SK-N-SH treated with all-trans-retinoic acid at 6 μM for 48 hours (cell line): ENCODE measurements around the gene RAPGEF1.

Experiments used
- PATZ1 ChIP-seq: fragments of 250-450 bp; sonication (Bioruptor Pico); IDR thresholded peaks from 2 replicates; pipeline ENCODE4 v1.8.0; 2020; ENCODE audit warnings: mild to moderate bottlenecking, moderate library complexity, borderline replicate concordance
- TOX ChIP-seq: fragments of 250-450 bp; sonication (Bioruptor Pico); IDR thresholded peaks from 2 replicates; pipeline ENCODE4 v1.8.0; 2021; ENCODE audit warnings: mild to moderate bottlenecking, moderate library complexity, borderline replicate concordance
- ZFP3 ChIP-seq: fragments of 250-450 bp; sonication (Bioruptor Pico); IDR thresholded peaks from 2 replicates; pipeline ENCODE4 v1.5.0; 2020; ENCODE audit warnings: mild to moderate bottlenecking, moderate library complexity
- ZFP30 ChIP-seq: fragments of 450-650 bp; formaldehyde crosslinking; IDR thresholded peaks from 2 replicates; pipeline ENCODE4 v1.5.0; 2022; ENCODE audit warnings: mild to moderate bottlenecking, moderate library complexity
- TF ChIP-seq, protein P1 (sequence below): fragments of 250-450 bp; sonication (Bioruptor Pico); IDR thresholded peaks from 2 replicates; pipeline ENCODE4 v1.5.1; 2020; ENCODE audit warnings: low read depth, mild to moderate bottlenecking, moderate library complexity
- TF ChIP-seq, protein P2 (sequence below): fragments of 250-450 bp; sonication (Bioruptor Pico); IDR thresholded peaks from 2 replicates; pipeline ENCODE4 v1.5.1; 2021; ENCODE audit warnings: mild to moderate bottlenecking, moderate library complexity

DNA sequence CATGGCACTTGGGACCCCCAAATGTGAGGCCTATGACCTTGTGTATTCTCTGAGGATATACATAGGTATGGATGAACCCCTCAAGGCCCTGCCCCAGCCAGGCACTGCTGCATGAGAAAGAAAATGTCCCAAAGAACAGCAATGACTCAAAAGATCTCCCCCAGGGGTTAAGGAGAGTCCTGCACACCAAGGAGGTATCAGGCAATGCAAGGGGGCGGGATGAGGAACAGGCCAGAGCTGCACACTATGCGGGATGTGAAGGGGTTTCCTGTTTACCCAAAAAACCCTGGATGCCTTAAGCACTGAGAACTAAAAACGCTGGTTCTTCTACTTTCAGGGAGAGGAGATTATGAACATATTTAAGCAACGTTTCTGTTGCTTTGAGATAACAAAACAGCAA, 3.4 kb downstream of the RAPGEF1 start:
- TF ChIP-seq PATZ1 (CRISPR knock-in tag): no peak
- TF ChIP-seq TOX (CRISPR knock-in tag): no peak
- TF ChIP-seq, protein P1, sequence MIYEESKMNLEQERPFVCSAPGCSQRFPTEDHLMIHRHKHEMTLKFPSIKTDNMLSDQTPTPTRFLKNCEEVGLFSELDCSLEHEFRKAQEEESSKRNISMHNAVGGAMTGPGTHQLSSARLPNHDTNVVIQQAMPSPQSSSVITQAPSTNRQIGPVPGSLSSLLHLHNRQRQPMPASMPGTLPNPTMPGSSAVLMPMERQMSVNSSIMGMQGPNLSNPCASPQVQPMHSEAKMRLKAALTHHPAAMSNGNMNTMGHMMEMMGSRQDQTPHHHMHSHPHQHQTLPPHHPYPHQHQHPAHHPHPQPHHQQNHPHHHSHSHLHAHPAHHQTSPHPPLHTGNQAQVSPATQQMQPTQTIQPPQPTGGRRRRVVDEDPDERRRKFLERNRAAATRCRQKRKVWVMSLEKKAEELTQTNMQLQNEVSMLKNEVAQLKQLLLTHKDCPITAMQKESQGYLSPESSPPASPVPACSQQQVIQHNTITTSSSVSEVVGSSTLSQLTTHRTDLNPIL (CRISPR knock-in tag): no peak
- TF ChIP-seq ZFP30 (CRISPR knock-in tag): no peak
- TF ChIP-seq, protein P2, sequence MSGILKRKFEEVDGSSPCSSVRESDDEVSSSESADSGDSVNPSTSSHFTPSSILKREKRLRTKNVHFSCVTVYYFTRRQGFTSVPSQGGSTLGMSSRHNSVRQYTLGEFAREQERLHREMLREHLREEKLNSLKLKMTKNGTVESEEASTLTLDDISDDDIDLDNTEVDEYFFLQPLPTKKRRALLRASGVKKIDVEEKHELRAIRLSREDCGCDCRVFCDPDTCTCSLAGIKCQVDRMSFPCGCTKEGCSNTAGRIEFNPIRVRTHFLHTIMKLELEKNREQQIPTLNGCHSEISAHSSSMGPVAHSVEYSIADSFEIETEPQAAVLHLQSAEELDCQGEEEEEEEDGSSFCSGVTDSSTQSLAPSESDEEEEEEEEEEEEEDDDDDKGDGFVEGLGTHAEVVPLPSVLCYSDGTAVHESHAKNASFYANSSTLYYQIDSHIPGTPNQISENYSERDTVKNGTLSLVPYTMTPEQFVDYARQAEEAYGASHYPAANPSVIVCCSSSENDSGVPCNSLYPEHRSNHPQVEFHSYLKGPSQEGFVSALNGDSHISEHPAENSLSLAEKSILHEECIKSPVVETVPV: no peak
- TF ChIP-seq ZFP3 (CRISPR knock-in tag): no peak
